Stimulated activated CD8-positive, alpha-beta memory T cell treated with anti-CD3 and anti-CD28 coated beads, Interleukin-4, amount 100 ng/mL, for 1 hour (primary cell): Measurements from ENCODE around the gene TEX50.
"Not testable (repeated sequence)": the region's sequence is repeated elsewhere in the genome, so short reads cannot be mapped to it uniquely, and the experiment has no call there.

Experiments used
- DNase-seq, 2 donors: peaks; one replicate each; pipeline ENCODE4 v3.0.0-alpha.2; 2020; ENCODE audit warnings: low read depth in 2 of 2, low spot score in 1 of 2

TEX50 gene

GRCh38 chr1:173635116-173635515 is at the start of gene TEX50:
TSS of gene TEX50 (plus strand) at chr1:173635338. CDS start at chr1:173635522, 184 bp downstream.
- no peak for DNase-seq

GRCh38 chr1:173590557-173590956 is 44.6 kb upstream of the TEX50 start:
- DNase-seq: no peak

- not testable (repeated sequence) for DNase-seq
Observed at GRCh38 chr1:173591138-173591537, 44.0 kb upstream of the TEX50 start.

- DNase-seq: no peak
Observed at GRCh38 chr1:173596097-173596825, 38.9 kb upstream of the TEX50 start.

- DNase-seq: no peak
Observed at GRCh38 chr1:173601588-173601987, 33.5 kb upstream of the TEX50 start.

- DNase-seq: no peak
Observed at GRCh38 chr1:173603056-173603591, 32.0 kb upstream of the TEX50 start, which contains the start of gene SLC9C2. TSS of gene SLC9C2 (minus strand) at chr1:173603072. CDS start at chr1:173601776, 1,296 bp downstream.

GRCh38 chr1:173608503-173609216 is 26.5 kb upstream of the TEX50 start:
- DNase-seq: no peak

- DNase-seq: not testable (repeated sequence)
Observed at GRCh38 chr1:173613086-173613485, 22.1 kb upstream of the TEX50 start.

- no peak for DNase-seq
Observed at GRCh38 chr1:173616859-173617258, 18.3 kb upstream of the TEX50 start.

- no peak for DNase-seq
Observed at GRCh38 chr1:173627269-173627668, 7.9 kb upstream of the TEX50 start.

GRCh38 chr1:173628888-173629287 is 6.2 kb upstream of the TEX50 start:
- DNase-seq: no peak

GRCh38 chr1:173637236-173638042 is 2.3 kb downstream of the TEX50 start:
- not testable (repeated sequence) for DNase-seq

GRCh38 chr1:173638043-173639021 is 3.2 kb downstream of the TEX50 start:
- no peak for DNase-seq

GRCh38 chr1:173639102-173639501 is 4.0 kb downstream of the TEX50 start:
- no peak for DNase-seq

- not testable (repeated sequence) for DNase-seq
Observed at GRCh38 chr1:173642450-173643139, 7.5 kb downstream of the TEX50 start.

- no peak for DNase-seq
Observed at GRCh38 chr1:173646656-173647055, 11.5 kb downstream of the TEX50 start.

GRCh38 chr1:173648880-173649605 is 13.9 kb downstream of the TEX50 start:
- DNase-seq: no peak

- DNase-seq: no peak
Observed at GRCh38 chr1:173660306-173660705, 25.2 kb downstream of the TEX50 start.

GRCh38 chr1:173661271-173661670 is 26.1 kb downstream of the TEX50 start:
- DNase-seq: no peak
